Measurements from ENCODE around the gene MIPEP. TPM values are rescaled to one million over a fixed set of nuclear protein-coding genes. Genes with fewer than 3 reads are reported as not detected.

Gene MIPEP
- total RNA-seq, 1 donor from 2014 or later: 15.7 TPM

GRCh38 chr13:23723471-23723870, 165.7 kb downstream of the MIPEP start:
- no peak for TF ChIP-seq CTCF (conservative IDR thresholded peaks at IDR 0.05; ENCODE audit: low read depth, low read length)
- no peak overlapping the region for H3K4me3 ChIP-seq (ENCODE audit: low read depth, low read length)
- no peak for DNase-seq (ENCODE audit: low read depth)

GRCh38 chr13:23722726-23723453, 166.3 kb downstream of the MIPEP start:
- DNase-seq (ENCODE audit: low read depth): no peak
- H3K4me3 ChIP-seq (ENCODE audit: low read depth, low read length): no peak overlapping the region
- TF ChIP-seq CTCF (conservative IDR thresholded peaks at IDR 0.05; ENCODE audit: low read depth, low read length): no peak

- no peak for DNase-seq (ENCODE audit: low read depth)
- no peak for TF ChIP-seq CTCF (conservative IDR thresholded peaks at IDR 0.05; ENCODE audit: low read depth, low read length)
- no peak overlapping the region for H3K4me3 ChIP-seq (ENCODE audit: low read depth, low read length)
Observed at GRCh38 chr13:23718996-23719395, 170.2 kb downstream of the MIPEP start.

GRCh38 chr13:23716401-23716800, 172.8 kb downstream of the MIPEP start:
- no peak overlapping the region for H3K4me3 ChIP-seq (ENCODE audit: low read depth, low read length)
- no peak for TF ChIP-seq CTCF (conservative IDR thresholded peaks at IDR 0.05; ENCODE audit: low read depth, low read length)
- no peak for DNase-seq (ENCODE audit: low read depth)

- TF ChIP-seq CTCF (conservative IDR thresholded peaks at IDR 0.05; ENCODE audit: low read depth, low read length): peak; percentile 67
- DNase-seq (ENCODE audit: low read depth): no peak
- H3K4me3 ChIP-seq (ENCODE audit: low read depth, low read length): no peak overlapping the region
Observed at GRCh38 chr13:23715762-23716235, 173.4 kb downstream of the MIPEP start.

GRCh38 chr13:23715092-23715761, 174.0 kb downstream of the MIPEP start:
- TF ChIP-seq CTCF (conservative IDR thresholded peaks at IDR 0.05; ENCODE audit: low read depth, low read length): no peak
- no peak overlapping the region for H3K4me3 ChIP-seq (ENCODE audit: low read depth, low read length)

More at GRCh38 chr13:23715092-23715761, 174.0 kb downstream of the MIPEP start:
- no peak for DNase-seq (ENCODE audit: low read depth)
